HepG2 (cell line): ENCODE data around the gene EFCAB11. TPM values are rescaled to one million over a fixed set of nuclear protein-coding genes. Genes with fewer than 3 reads are reported as not detected.

Source experiments
- HOXA5 ChIP-seq: sonication (generic); formaldehyde crosslinking; IDR thresholded peaks from 2 replicates; pipeline ENCODE4 v1.4.0; 2020; ENCODE audit warnings: missing genetic modification reagents
- PRDM10 ChIP-seq: sonication (generic); formaldehyde crosslinking; IDR thresholded peaks from 2 replicates; pipeline ENCODE4 v1.4.0; 2020; ENCODE audit warnings: low read depth, missing genetic modification reagents
- RBM39 ChIP-seq: fragments of 200-400 bp; formaldehyde crosslinking; IDR thresholded peaks from one replicate; pipeline ENCODE4 v1.6.1; 2018; ENCODE audit warnings: antibody characterized with exemption, mild to moderate bottlenecking, low read depth, low read length; ENCODE audit not compliant: poor library complexity, severe bottlenecking
- ZNF407 ChIP-seq: sonication (generic); formaldehyde crosslinking; IDR thresholded peaks from one replicate; pipeline ENCODE4 v1.5.1; 2020; ENCODE audit warnings: mild to moderate bottlenecking, missing genetic modification reagents; ENCODE audit errors: not compliant biosample characterization
- polyA plus RNA-seq, 8 experiments: library from polyadenylated mRNA; depleted of rRNA in 3 of 8; stranded (reverse) in 7 of 8; unstranded in 1 of 8; fragments of >200 nt; fragmentation: Illumina TruSeq in 4 of 8; extraction: Trizol in 4 of 8; gene quantifications; 2 replicates each; pipeline versions ENCODE4 v1.2.1 to v1.2.3, GENCODE V29; 2011 to 2016; ENCODE audit warnings: low read depth in 4 of 8, missing spikeins in 1 of 8, mixed read lengths in 1 of 8; ENCODE audit not compliant: insufficient read depth in 1 of 8
- total RNA-seq, 5 experiments: library from RNA; depleted of rRNA; stranded (reverse); fragments of >200 nt; fragmentation: Illumina TruSeq; extraction: Trizol; gene quantifications; 2 replicates each; pipeline ENCODE4 v1.2.3, GENCODE V29; 2016; ENCODE audit warnings: low read depth in 1 of 5

Gene EFCAB11
- total and polyA plus RNA-seq, 2 of the 13 experiments (the other 11 are each of a cell fraction or from before 2014, with no cell fraction given), result 8.2 to 31.5 TPM

GRCh38 chr14:89806451-89806850 lies 148.1 kb downstream of the EFCAB11 start (continued):
- TF ChIP-seq ZNF407 (CRISPR knock-in tag), result no peak
- no peak for TF ChIP-seq RBM39
- TF ChIP-seq PRDM10 (CRISPR knock-in tag), result no peak
- no peak for TF ChIP-seq HOXA5 (CRISPR knock-in tag)
- TF ChIP-seq, all 625 proteins: peak for 0
